GM23338 (cell line): ENCODE data around the gene GRK3. TPM values are rescaled to one million over a fixed set of nuclear protein-coding genes. Genes with fewer than 3 reads are reported as not detected.
A peak's percentile ranks its signal among the peaks of the same experiment; 100 is the strongest.

Experiments
- ATAC-seq: fragments of 200-7000 bp; cut with Tn5 transposase; 3 replicates; pipeline ENCODE4 v1.9.1; 2020
- DNase-seq: peaks from one replicate; pipeline ENCODE4 v3.0.0-alpha.2; 2015; ENCODE audit warnings: low spot score
- H2AFZ ChIP-seq: fragments of 200-600 bp; sonication (generic); 2 replicates; pipeline ENCODE4 v1.8.0; 2016; ENCODE audit warnings: antibody characterized with exemption, mild to moderate bottlenecking, moderate library complexity
- H3F3A ChIP-seq: fragments of 200-600 bp; sonication (generic); replicated peaks from 2 replicates; pipeline ENCODE4 v1.8.0; 2017; ENCODE audit warnings: antibody characterized with exemption, mixed run types, low read depth
- H3K27ac ChIP-seq: fragments of 200-600 bp; sonication (generic); 2 replicates; pipeline ENCODE4 v1.6.1; 2016; ENCODE audit warnings: low read depth
- H3K27me3 ChIP-seq: fragments of 200-600 bp; sonication (generic); 2 replicates; pipeline ENCODE4 v1.8.0; 2016; ENCODE audit warnings: mild to moderate bottlenecking, mixed run types, moderate library complexity; ENCODE audit not compliant: insufficient read depth
- H3K36me3 ChIP-seq: fragments of 200-600 bp; sonication (generic); 2 replicates; pipeline ENCODE4 v1.8.0; 2016; ENCODE audit warnings: mild to moderate bottlenecking; ENCODE audit not compliant: insufficient read depth
- H3K4me1 ChIP-seq: fragments of 200-600 bp; sonication (generic); 2 replicates; pipeline ENCODE4 v1.8.0; 2016; ENCODE audit warnings: mild to moderate bottlenecking, moderate library complexity; ENCODE audit not compliant: insufficient read depth
- H3K4me2 ChIP-seq: fragments of 200-600 bp; sonication (generic); 2 replicates; pipeline ENCODE4 v1.7.1; 2017; ENCODE audit warnings: mixed run types
- H3K4me3 ChIP-seq: fragments of 200-600 bp; sonication (generic); 2 replicates; pipeline ENCODE4 v1.6.1; 2016; ENCODE audit warnings: mixed run types
- H3K79me2 ChIP-seq: fragments of 200-600 bp; sonication (generic); replicated peaks from 2 replicates; pipeline ENCODE4 v1.8.0; 2017; ENCODE audit warnings: mild to moderate bottlenecking; ENCODE audit not compliant: insufficient read depth
- H3K9me2 ChIP-seq: fragments of 200-600 bp; sonication (generic); 2 replicates; pipeline ENCODE4 v1.8.0; 2017; ENCODE audit not compliant: insufficient read depth
- H4K20me1 ChIP-seq: fragments of 200-600 bp; sonication (generic); replicated peaks from 2 replicates; pipeline ENCODE4 v1.8.0; 2017; ENCODE audit warnings: mild to moderate bottlenecking; ENCODE audit not compliant: insufficient read depth
- H3K27ac Mint-ChIP-seq: 2 replicates; pipeline ENCODE4 v1.8.0; 2020; ENCODE audit warnings: inconsistent platforms, mild to moderate bottlenecking, moderate library complexity, mixed read lengths
- H3K27me3 Mint-ChIP-seq: 3 replicates; pipeline ENCODE4 v1.8.0; 2022; ENCODE audit warnings: low read depth, mild to moderate bottlenecking, moderate library complexity, mixed read lengths, inconsistent platforms; ENCODE audit not compliant: insufficient read depth, poor library complexity
- H3K36me3 Mint-ChIP-seq: 3 replicates; pipeline ENCODE4 v1.8.0; 2021; ENCODE audit warnings: low read depth, mild to moderate bottlenecking, inconsistent platforms, moderate library complexity, mixed read lengths
- H3K4me1 Mint-ChIP-seq: 3 replicates; pipeline ENCODE4 v1.8.0; 2020; ENCODE audit warnings: mild to moderate bottlenecking, inconsistent platforms, mixed read lengths
- H3K4me3 Mint-ChIP-seq: 3 replicates; pipeline ENCODE4 v1.8.0; 2021; ENCODE audit warnings: moderate library complexity, mild to moderate bottlenecking, inconsistent platforms, mixed read lengths
- H3K9me3 Mint-ChIP-seq: 3 replicates; pipeline ENCODE4 v1.8.0; 2020; ENCODE audit warnings: moderate library complexity, mild to moderate bottlenecking, inconsistent platforms, mixed read lengths
- CREB1 ChIP-seq: fragments of 250-450 bp; sonication (Bioruptor Pico); IDR thresholded peaks from 2 replicates; pipeline ENCODE4 v1.5.0; 2020; ENCODE audit warnings: low read depth, mild to moderate bottlenecking, moderate library complexity
- CTCF ChIP-seq, 2 experiments: fragments of 200-600 bp in 1 of 2; sonication (generic) in 1 of 2; conservative IDR thresholded peaks; 2 replicates each; pipeline versions ENCODE4 v1.5.1 to v1.6.1; 2016 to 2017; ENCODE audit warnings: antibody characterized with exemption in 2 of 2, low read depth in 2 of 2, mild to moderate bottlenecking in 2 of 2, moderate library complexity in 1 of 2
- ETS1 ChIP-seq: IDR thresholded peaks from 2 replicates; pipeline ENCODE4 v1.6.1; 2016; ENCODE audit warnings: antibody characterized with exemption
- EZH2 ChIP-seq: fragments of 200-600 bp; sonication (generic); IDR thresholded peaks from one replicate; pipeline ENCODE4 v1.8.0; 2017; ENCODE audit warnings: antibody characterized with exemption, mild to moderate bottlenecking, low read depth; ENCODE audit not compliant: unreplicated experiment
- EZH2phosphoT487 ChIP-seq: fragments of 200-600 bp; sonication (generic); IDR thresholded peaks from one replicate; pipeline ENCODE4 v1.8.1; 2018; ENCODE audit warnings: antibody characterized with exemption; ENCODE audit not compliant: unreplicated experiment
- JUNB ChIP-seq: IDR thresholded peaks from one replicate; pipeline ENCODE4 v1.6.1; 2016; ENCODE audit warnings: antibody characterized with exemption; ENCODE audit not compliant: unreplicated experiment
- NANOG ChIP-seq: IDR thresholded peaks from 2 replicates; pipeline ENCODE4 v1.6.1; 2016; ENCODE audit warnings: antibody characterized with exemption, borderline replicate concordance
- POLR2AphosphoS5 ChIP-seq: IDR thresholded peaks from 2 replicates; pipeline ENCODE4 v1.6.1; 2016; ENCODE audit warnings: antibody characterized with exemption, low read depth
- REST ChIP-seq: IDR thresholded peaks from one replicate; pipeline ENCODE4 v1.6.1; 2018; ENCODE audit warnings: antibody characterized with exemption; ENCODE audit not compliant: unreplicated experiment
- STAT1 ChIP-seq: IDR thresholded peaks from one replicate; pipeline ENCODE4 v1.6.1; 2016; ENCODE audit warnings: antibody characterized with exemption; ENCODE audit not compliant: unreplicated experiment
- ZNF114 ChIP-seq: fragments of 250-450 bp; sonication (Bioruptor Pico); IDR thresholded peaks from 2 replicates; pipeline ENCODE4 v1.5.0; 2020; ENCODE audit warnings: mild to moderate bottlenecking, moderate library complexity
- ZNF331 ChIP-seq: fragments of 250-450 bp; sonication (Bioruptor Pico); IDR thresholded peaks from 2 replicates; pipeline ENCODE4 v1.5.0; 2020; ENCODE audit warnings: low read depth, mild to moderate bottlenecking, moderate library complexity
- ZNF462 ChIP-seq: fragments of 250-450 bp; sonication (Bioruptor Pico); IDR thresholded peaks from 2 replicates; pipeline ENCODE4 v1.5.0; 2020; ENCODE audit warnings: mild to moderate bottlenecking, moderate library complexity
- polyA plus RNA-seq: library from polyadenylated mRNA; unstranded; fragments of >200 nt; fragmentation: Nextera tagmentation; extraction: Ambion mirVana; gene quantifications from 2 replicates; pipeline ENCODE4 v1.2.1, GENCODE V29; 2016
- total RNA-seq: library from RNA; depleted of rRNA; stranded (reverse); fragments of >200 nt; shearing (Covaris generic); gene quantifications from 2 replicates; pipeline ENCODE4 v1.2.3, GENCODE V29; 2014

The GRK3 gene
- total and polyA plus RNA-seq, 2 experiments from 2014 or later, result 6.0 to 25.3 TPM

GRCh38 chr22:25729016-25729995 lies 164.8 kb downstream of the GRK3 start:
- no peak for DNase-seq
- no peak overlapping the region for H3K4me3 Mint-ChIP-seq
- no peak overlapping the region for H3K27ac ChIP-seq

More at GRCh38 chr22:25729016-25729995, 164.8 kb downstream of the GRK3 start:
- H3K4me1 Mint-ChIP-seq, result peaks cover 13% of the 10 kb centered on the region
- Histone ChIP-seq H3F3A (no peaks in the 10 kb centered on the region), H4K20me1 (no peaks in the 10 kb centered on the region; the same call in 1 of the 2 replicates), H3K4me1 (peaks cover 9% of the 10 kb centered on the region), H3K4me3 (no peak overlapping the region), H3K79me2 (no peaks in the 10 kb centered on the region), H3K36me3 (no peaks in the 10 kb centered on the region), H3K27me3 (no peaks in the 10 kb centered on the region), H3K4me2 (no peak overlapping the region), H3K9me2 (no peaks in the 10 kb centered on the region; the same call in 1 of the 2 replicates), H2AFZ (no peak overlapping the region)
- H3K9me3 Mint-ChIP-seq, result no peaks in the 10 kb centered on the region
- TF ChIP-seq ZNF462, result no peak
- no peak for TF ChIP-seq STAT1
- no peak for TF ChIP-seq POLR2AphosphoS5
- TF ChIP-seq NANOG, result no peak
- TF ChIP-seq CTCF (conservative IDR thresholded peaks at IDR 0.05; ENCODE audit: low read depth in 2 of 2), result no peak
- no peak for TF ChIP-seq JUNB
- no peak for TF ChIP-seq ZNF331 (CRISPR knock-in tag)
- TF ChIP-seq ETS1, result no peak
- no peak for TF ChIP-seq CREB1
- TF ChIP-seq ZNF114 (CRISPR knock-in tag), result no peak
- no peak for TF ChIP-seq REST
- no peak for TF ChIP-seq EZH2phosphoT487
- no peak for TF ChIP-seq EZH2
- ATAC-seq, result peak; percentile 28; the same call in 2 of the 3 replicates
- H3K27ac Mint-ChIP-seq, result no peak overlapping the region
- H3K36me3 Mint-ChIP-seq, result no peaks in the 10 kb centered on the region
- peaks cover 1% of the 10 kb centered on the region for H3K27me3 Mint-ChIP-seq
